Common myeloid progenitor, CD34-positive (primary cell): ENCODE measurements around the gene PHLDB2.

Source experiments
- CTCF ChIA-PET: fragments of 350-600 bp; sonication (Branson Sonifier 250); formaldehyde crosslinking; loops from one replicate; lab custom pipeline; 2021; ENCODE audit warnings: antibody characterized with exemption; lab: Charles Lee
- POLR2A ChIA-PET: fragments of 350-600 bp; sonication (Branson Sonifier 250); formaldehyde crosslinking; loops from one replicate; lab custom pipeline; 2021; ENCODE audit warnings: antibody characterized with exemption; lab: Charles Lee
- DNase-seq, 3 donors: peaks; one replicate each; pipeline versions ENCODE4 v3.0.0 to v3.0.0-alpha.2; 2013
- H3K27ac ChIP-seq, 2 experiments: 1 replicate in 1 of 2; 2 replicates in 1 of 2; pipeline ENCODE4 v1.7.0; 2013; ENCODE audit warnings: inconsistent platforms in 2 of 2, low read length in 2 of 2, mild to moderate bottlenecking in 2 of 2, low read depth in 1 of 2, moderate library complexity in 1 of 2; ENCODE audit not compliant: severe bottlenecking in 2 of 2, insufficient read depth in 1 of 2, poor library complexity in 1 of 2
- H3K27me3 ChIP-seq, 5 experiments: replicated peaks in 2 of 5; 1 replicate in 3 of 5; 2 replicates in 2 of 5; pipeline versions ENCODE4 v1.6.1 to v1.7.0; 2013; ENCODE audit warnings: low read length in 4 of 5, mild to moderate bottlenecking in 2 of 5, moderate library complexity in 2 of 5, inconsistent platforms in 1 of 5; ENCODE audit not compliant: insufficient read depth in 5 of 5, control insufficient read depth in 4 of 5
- H3K36me3 ChIP-seq, 4 experiments: 1 replicate in 2 of 4; 2 replicates in 2 of 4; pipeline versions ENCODE4 v1.6.1 to v1.7.0; 2013; ENCODE audit warnings: low read length in 3 of 4, control low read depth in 1 of 4, mild to moderate bottlenecking in 1 of 4; ENCODE audit not compliant: control insufficient read depth in 4 of 4, insufficient read depth in 4 of 4
- H3K4me1 ChIP-seq, 4 experiments: 1 replicate in 3 of 4; 2 replicates in 1 of 4; pipeline versions ENCODE4 v1.6.1 to v1.7.1; 2013; ENCODE audit warnings: low read length in 3 of 4, mild to moderate bottlenecking in 3 of 4, control low read depth in 1 of 4, inconsistent platforms in 1 of 4, moderate library complexity in 1 of 4; ENCODE audit not compliant: control insufficient read depth in 4 of 4, insufficient read depth in 4 of 4; ENCODE audit errors: control extremely low read depth in 1 of 4
- H3K4me3 ChIP-seq, 7 experiments: 1 replicate in 4 of 7; 2 replicates in 3 of 7; pipeline versions ENCODE4 v1.5.1 to v1.7.0; 2013; ENCODE audit warnings: mild to moderate bottlenecking in 7 of 7, low read length in 6 of 7, moderate library complexity in 6 of 7, inconsistent platforms in 2 of 7, low read depth in 2 of 7, control low read depth in 1 of 7; ENCODE audit not compliant: insufficient read depth in 4 of 7, control insufficient read depth in 1 of 7; ENCODE audit errors: extremely low read depth in 1 of 7
- H3K9me3 ChIP-seq, 5 experiments: 1 replicate in 4 of 5; 2 replicates in 1 of 5; pipeline versions ENCODE4 v1.6.1 to v1.7.1; 2013; ENCODE audit warnings: low read length in 4 of 5, mild to moderate bottlenecking in 2 of 5, inconsistent platforms in 1 of 5, low read depth in 1 of 5, moderate library complexity in 1 of 5; ENCODE audit not compliant: control insufficient read depth in 4 of 5, insufficient read depth in 2 of 5; ENCODE audit errors: control extremely low read depth in 1 of 5
- WGBS: methylation state at CpG from one replicate; pipeline ENCODE4 v1.1.5; 2013; ENCODE audit not compliant: insufficient coverage; 5-methylcytosine and 5-hydroxymethylcytosine counted together

PHLDB2 gene

DNA sequence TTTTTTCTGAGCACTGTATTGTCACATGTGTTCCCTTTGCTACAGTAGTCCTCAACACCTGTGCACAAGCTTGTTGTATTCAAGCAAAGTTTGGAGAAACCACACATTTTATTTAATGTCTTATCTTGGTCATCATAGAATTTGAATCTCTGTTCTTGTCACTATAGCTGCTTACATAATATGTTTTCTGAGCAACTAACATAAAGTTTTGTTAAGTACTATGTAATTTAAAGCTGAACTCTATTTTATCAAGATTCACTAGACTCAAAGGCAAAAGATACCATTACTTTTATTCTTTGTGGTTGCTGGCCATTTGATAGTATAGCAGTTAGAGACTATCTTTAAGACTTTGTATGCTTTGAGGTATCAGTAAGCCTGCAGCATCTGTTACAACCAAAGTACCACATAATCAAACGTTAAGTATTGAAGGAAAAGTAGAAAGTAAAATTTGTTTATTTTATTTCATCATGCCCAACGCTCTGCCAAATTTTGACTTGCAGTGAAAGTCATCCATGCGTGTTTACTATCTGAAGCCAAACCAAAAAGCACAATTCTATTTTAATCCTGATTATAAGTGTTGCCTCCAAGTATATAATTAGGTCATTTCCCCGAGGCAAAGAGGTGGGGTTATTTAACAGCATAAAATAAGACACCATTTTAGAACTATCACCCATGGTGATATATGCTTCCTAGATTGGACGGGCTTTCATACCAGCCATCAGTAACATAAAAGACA lies 109.4 kb downstream of the PHLDB2 start:
- no peak for DNase-seq
- Histone ChIP-seq H3K4me1 (peaks cover 0 to 8% (median 4%) of the 10 kb centered on the region in 4 experiments), H3K9me3 (no peaks in the 10 kb centered on the region), H3K27me3 (no peaks in the 10 kb centered on the region), H3K36me3 (peaks cover 0 to 2% (median 0%) of the 10 kb centered on the region in 4 experiments), H3K4me3 (no peak overlapping the region), H3K27ac (no peak overlapping the region)
- POLR2A ChIA-PET, result no interaction called here
- CTCF ChIA-PET, result interaction anchor here (0.6 to 15.6 kb wide), 25 partner anchors 9 to 390 kb away, joined by 3 to 204 read pairs (median 5); partner anchors contain the start of gene ABHD10
- 83% methylated on average over 1 of the region's 5 CpGs for WGBS

DNA sequence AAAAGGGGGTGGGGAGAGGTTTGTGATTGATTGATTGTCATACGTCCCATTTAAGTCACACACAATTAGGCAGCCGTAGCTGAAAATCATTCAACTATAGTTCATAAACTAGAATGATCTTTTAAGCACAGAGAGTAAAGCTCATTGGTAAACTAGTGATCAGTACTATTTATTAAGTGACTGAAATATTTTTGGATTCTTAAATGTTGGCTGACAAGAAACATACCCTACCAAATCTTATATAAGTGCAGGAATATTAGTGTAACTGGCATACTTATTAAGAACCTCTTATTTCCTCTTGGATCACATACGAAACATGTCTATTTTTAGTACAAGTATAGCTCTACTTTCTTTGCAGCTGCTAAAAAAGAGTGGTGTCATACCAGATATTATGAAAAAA lies 111.3 kb downstream of the PHLDB2 start:
- Histone ChIP-seq H3K27ac (no peak overlapping the region), H3K36me3 (peaks cover 0 to 2% (median 0%) of the 10 kb centered on the region in 4 experiments), H3K9me3 (no peaks in the 10 kb centered on the region), H3K4me3 (no peak overlapping the region), H3K27me3 (no peaks in the 10 kb centered on the region), H3K4me1 (peaks cover 0 to 8% (median 4%) of the 10 kb centered on the region in 4 experiments)
- ChIA-PET CTCF (interaction anchor here (0.9 to 15.6 kb wide), 11 partner anchors 9 to 277 kb away, joined by 3 to 204 read pairs (median 4); partner anchors contain the start of gene ABHD10), POLR2A (no interaction called here)
- no peak for DNase-seq
- WGBS, result no CpG with 5 or more reads among the region's 3 CpGs

DNA sequence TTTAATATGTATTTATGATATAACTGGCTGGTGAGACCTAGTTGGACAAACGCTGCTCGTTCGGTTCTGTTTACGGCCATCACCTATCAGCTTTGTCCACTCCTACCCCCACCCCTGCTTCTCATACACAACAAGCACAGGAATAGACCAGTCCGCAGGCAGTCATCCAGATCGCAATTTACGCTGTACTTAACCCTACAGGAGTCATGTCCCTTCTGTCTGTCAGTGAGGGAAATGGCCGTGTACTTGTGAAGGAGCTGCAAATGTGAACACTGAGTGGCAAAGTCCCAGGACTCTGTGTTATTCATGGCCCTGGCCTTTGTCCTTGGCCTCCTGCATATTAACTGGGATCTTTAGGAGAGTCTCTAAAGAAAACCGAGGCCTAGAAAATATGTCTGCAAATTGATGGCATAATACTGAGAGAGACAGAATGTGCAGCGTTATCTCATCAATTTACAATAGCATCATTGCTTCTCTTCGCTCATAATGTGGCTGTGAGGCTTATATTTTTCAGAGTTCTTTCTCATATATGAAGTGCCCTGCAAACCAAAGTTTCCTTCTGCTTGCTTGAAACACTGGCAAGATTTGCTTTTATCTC lies 112.6 kb downstream of the PHLDB2 start:
- H3K9me3 ChIP-seq, result no peaks in the 10 kb centered on the region
- POLR2A ChIA-PET, result no interaction called here
- H3K27ac ChIP-seq, result no peak overlapping the region
- no peaks in the 10 kb centered on the region for H3K27me3 ChIP-seq
- DNase-seq, result no peak
- H3K4me3 ChIP-seq, result no peak overlapping the region
- CTCF ChIA-PET, result interaction anchor here (0.9 to 15.6 kb wide), 5 partner anchors 7 to 254 kb away, joined by 3 to 204 read pairs (median 5); partner anchors contain the start of gene ABHD10
- H3K4me1 ChIP-seq, result peaks cover 0 to 8% (median 4%) of the 10 kb centered on the region in 4 experiments
- peaks cover 0 to 2% (median 0%) of the 10 kb centered on the region in 4 experiments for H3K36me3 ChIP-seq
- 100% methylated on average over 5 of the region's 11 CpGs for WGBS

DNA sequence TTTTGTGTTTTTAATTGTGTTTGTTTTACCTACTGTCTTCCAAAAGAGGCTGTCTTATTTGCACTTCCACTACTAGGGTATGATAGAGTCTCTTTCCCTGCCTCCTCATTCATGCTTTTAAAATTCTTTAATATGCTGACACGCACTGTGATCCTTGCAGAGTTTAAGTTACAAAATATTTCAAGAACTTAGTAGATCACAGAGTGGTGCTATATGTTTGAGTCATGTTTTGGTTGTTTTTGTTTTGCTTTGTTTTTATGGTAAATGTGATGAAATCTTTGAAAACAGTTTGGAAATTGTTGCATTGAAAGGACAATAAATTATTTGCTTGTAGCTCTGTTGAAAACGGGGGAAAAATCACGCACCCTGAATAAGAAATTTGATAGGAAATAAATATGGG lies 113.8 kb downstream of the PHLDB2 start:
- no peaks in the 10 kb centered on the region for H3K27me3 ChIP-seq
- no peaks in the 10 kb centered on the region for H3K9me3 ChIP-seq
- H3K4me1 ChIP-seq, result no peaks in the 10 kb centered on the region
- no peak for DNase-seq
- no CpG with 5 or more reads among the region's 3 CpGs for WGBS
- no peak overlapping the region for H3K4me3 ChIP-seq
- no peak overlapping the region for H3K27ac ChIP-seq
- CTCF ChIA-PET, result interaction anchor here (15.6 kb wide), 1 partner anchor 255 kb away, joined by 204 read pairs; no protein-coding TSS in a partner anchor
- POLR2A ChIA-PET, result no interaction called here
- peaks cover 0 to 2% (median 0%) of the 10 kb centered on the region in 4 experiments for H3K36me3 ChIP-seq

DNA sequence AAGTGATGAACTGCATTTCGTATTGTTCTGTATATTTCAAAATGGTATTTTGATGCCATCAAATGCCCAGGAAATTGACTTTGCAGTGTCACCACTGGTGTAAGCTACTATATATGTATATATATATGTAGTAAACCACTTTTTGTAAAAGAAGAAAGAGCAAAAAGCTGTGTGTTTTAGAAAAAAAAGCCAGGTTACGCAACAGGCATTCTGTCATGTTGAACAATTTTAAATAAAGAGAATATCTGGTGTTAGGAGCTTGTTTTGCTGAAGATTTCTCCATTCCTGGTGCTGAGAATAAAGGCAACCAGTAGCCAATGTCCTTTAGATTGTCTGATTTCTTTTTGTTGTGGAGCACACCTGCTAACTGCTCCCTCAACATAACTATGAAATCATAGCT lies 116.1 kb downstream of the PHLDB2 start:
- no peaks in the 10 kb centered on the region for H3K27me3 ChIP-seq
- peaks cover 0 to 10% (median 4%) of the 10 kb centered on the region in 4 experiments for H3K4me1 ChIP-seq
- WGBS, result 80% methylated on average over 1 of the region's 2 CpGs
- H3K27ac ChIP-seq, result no peak overlapping the region
- CTCF ChIA-PET, result interaction anchor here (0.7 to 1.9 kb wide), 10 partner anchors 12 to 307 kb away, joined by 3 to 5 read pairs (median 4); no protein-coding TSS in a partner anchor
- H3K9me3 ChIP-seq, result no peaks in the 10 kb centered on the region
- POLR2A ChIA-PET, result no interaction called here
- no peak for DNase-seq
- H3K4me3 ChIP-seq, result no peak overlapping the region
- no peaks in the 10 kb centered on the region for H3K36me3 ChIP-seq

DNA sequence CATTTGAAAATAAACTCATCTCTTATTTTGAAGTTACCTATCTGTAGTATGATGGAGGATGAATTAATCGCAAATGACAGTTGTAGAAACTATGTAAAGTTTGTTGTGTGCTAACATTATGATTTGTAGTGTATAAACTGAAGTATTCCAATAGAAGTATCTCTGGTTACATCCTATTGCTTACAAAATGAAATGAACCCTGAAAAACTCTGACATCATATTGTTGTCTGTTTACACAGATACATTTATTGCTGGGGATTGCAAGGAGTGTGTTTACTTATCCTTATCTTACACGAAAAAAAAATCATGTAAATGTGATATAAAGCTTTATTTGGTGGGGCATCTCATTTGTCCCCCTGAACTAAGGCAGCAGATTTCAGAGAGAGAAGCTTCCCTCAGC lies 117.2 kb downstream of the PHLDB2 start:
- H3K27me3 ChIP-seq, result no peaks in the 10 kb centered on the region
- H3K4me3 ChIP-seq, result no peak overlapping the region
- POLR2A ChIA-PET, result no interaction called here
- 100% methylated on average over 1 of the region's 2 CpGs for WGBS
- H3K9me3 ChIP-seq, result no peaks in the 10 kb centered on the region
- DNase-seq, result no peak
- peaks cover 4 to 20% (median 8%) of the 10 kb centered on the region in 4 experiments for H3K4me1 ChIP-seq
- H3K36me3 ChIP-seq, result no peaks in the 10 kb centered on the region
- H3K27ac ChIP-seq, result no peak overlapping the region
- CTCF ChIA-PET, result interaction anchor here (1.2 kb wide), 2 partner anchors 10 to 13 kb away, joined by 3 to 4 read pairs; no protein-coding TSS in a partner anchor
